ENCODE measurements around the gene KIAA1549. TPM values are rescaled to one million over a fixed set of nuclear protein-coding genes. Genes with fewer than 3 reads are reported as not detected.

KIAA1549 gene
- total RNA-seq = 9.7 TPM

DNA sequence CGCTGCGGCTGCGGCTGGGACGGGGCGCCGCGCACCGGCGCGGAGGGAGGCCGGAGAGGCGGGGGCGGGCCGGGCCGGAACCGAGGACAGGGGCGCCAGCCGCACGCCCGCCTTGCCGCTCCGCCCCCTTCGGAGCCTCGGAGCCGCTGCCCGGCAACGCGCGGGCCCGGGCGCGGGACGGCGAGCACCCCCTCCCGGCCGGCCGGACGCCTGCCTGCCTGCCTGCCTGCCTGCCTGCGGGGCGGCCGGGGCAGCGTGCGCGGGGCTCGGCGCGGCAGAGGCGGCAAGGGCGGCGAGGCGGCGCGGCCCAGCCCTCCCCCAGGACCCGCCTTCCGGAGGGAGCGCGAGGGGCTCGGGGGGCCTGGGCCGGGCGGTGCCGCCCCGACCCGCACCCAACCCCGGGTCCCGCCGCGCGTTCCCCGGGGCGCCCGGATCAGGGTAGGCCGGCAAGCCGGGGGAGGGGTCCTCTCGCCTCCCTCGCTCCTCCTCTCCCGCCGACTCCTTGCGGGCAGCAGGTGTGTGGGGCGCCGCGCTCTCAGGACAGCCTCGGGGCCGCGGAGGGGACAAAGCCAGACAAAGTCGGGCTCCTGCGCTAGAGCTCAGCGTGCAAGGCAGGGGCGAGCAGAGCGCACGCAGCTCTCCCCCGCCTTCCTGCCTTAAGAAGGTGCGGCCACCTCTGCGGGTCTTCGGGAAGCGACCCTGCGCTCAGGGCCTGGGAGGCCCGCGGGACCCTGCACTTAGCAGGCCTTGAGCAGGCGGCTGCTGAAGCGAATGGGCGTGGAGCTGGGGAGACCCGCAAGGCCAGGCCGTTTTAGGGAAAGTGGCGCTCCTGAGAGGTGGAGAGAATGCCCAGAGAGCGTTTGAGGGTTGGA lies at the start of gene KIAA1549:
Gene KIAA1549, minus strand, starts transcription at position 58 of the 872 bp plus-strand sequence. CDS start 120 bp downstream, outside the sequence.

DNA sequence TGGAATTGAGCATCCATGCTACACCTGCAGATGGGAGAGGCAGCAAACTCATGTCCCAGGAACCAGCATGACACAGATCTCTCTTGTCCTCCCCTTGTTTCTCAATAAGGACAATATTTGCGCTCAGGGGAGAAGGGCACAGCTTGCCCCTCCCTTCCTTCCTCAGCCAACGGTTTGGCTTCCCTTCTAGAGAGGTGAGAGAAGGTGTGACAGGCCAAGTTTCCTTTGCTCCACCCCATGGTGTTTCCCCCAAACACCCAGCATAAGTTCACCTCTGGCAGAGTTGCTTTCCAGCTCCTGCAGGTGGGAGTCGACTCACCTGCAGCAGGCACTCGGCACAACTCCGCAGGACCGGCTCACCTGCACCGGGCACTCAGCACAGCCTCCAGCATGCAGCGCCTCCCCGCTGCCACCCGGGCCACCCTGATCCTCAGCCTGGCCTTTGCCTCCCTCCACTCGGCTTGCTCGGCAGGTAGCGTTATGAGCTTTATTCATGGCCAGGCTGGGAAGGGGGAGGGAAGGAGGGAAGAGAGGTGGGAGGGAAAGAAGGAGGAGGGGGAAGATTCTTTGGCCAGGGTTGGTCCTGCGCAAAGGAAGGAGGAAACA lies 183.4 kb downstream of the KIAA1549 start, which contains the start of the genes ATP6V0A4 and TMEM213:
Gene ATP6V0A4, minus strand, starts transcription at position 482 of the 606 bp plus-strand sequence. CDS start 26,949 bp downstream, outside the sequence.
Gene TMEM213, plus strand, starts transcription at position 280 of the 606 bp plus-strand sequence. Its CDS starts 111 bp downstream, at position 391.

Small RNA genes within 50 kb of the gene (small RNA-seq; reads per million reads assigned to genes)
- gene RNU6-1272P (ENCODE audit: low replicate concordance) = not detected

Other genes with a start within 250 kb of the KIAA1549 start
- 43.8 TPM for gene TMEM213, start 183.4 kb downstream of the KIAA1549 start, total RNA-seq
- 57.6 TPM for gene ATP6V0A4, start 183.2 kb downstream of the KIAA1549 start, total RNA-seq
- 54.7 TPM for gene ZC3HAV1L, start 54.7 kb upstream of the KIAA1549 start, total RNA-seq
- gene ZC3HAV1, start 128.3 kb upstream of the KIAA1549 start, total RNA-seq = 31.6 TPM
- 16.0 TPM for gene UBN2, start 249.8 kb upstream of the KIAA1549 start, total RNA-seq